HG03378 (cell line): ENCODE measurements around the gene PLEKHO2.

Source experiments
- ATAC-seq: cut with Tn5 transposase; IDR thresholded peaks from one replicate; pipeline ENCODE4 v1.9.1; 2021; ENCODE audit warnings: mild to moderate bottlenecking, moderate library complexity; ENCODE audit not compliant: unreplicated experiment

Gene PLEKHO2

GRCh38 chr15:64825431-64826294 lies 16.1 kb upstream of the PLEKHO2 start, which contains the start of gene PIF1:
TSS of gene PIF1 (minus strand) at chr15:64825647. CDS start at chr15:64824335, 1,312 bp downstream.
- peak; percentile 81 for ATAC-seq

- no peak for ATAC-seq
Observed at GRCh38 chr15:64828985-64829384, 12.7 kb upstream of the PLEKHO2 start.

GRCh38 chr15:64833690-64834089 lies 8.0 kb upstream of the PLEKHO2 start:
- no peak for ATAC-seq

- ATAC-seq = no peak
Observed at GRCh38 chr15:64836023-64836536, 5.6 kb upstream of the PLEKHO2 start.

GRCh38 chr15:64837502-64837901 lies 4.2 kb upstream of the PLEKHO2 start:
- no peak for ATAC-seq

GRCh38 chr15:64841060-64841343 lies 713 bp upstream of the PLEKHO2 start:
- ATAC-seq = no peak

GRCh38 chr15:64842096-64842939 lies 603 bp downstream of the PLEKHO2 start:
- no peak for ATAC-seq

GRCh38 chr15:64842986-64843561 lies 1.4 kb downstream of the PLEKHO2 start:
- no peak for ATAC-seq

GRCh38 chr15:64843991-64844390 lies 2.3 kb downstream of the PLEKHO2 start:
- no peak for ATAC-seq

GRCh38 chr15:64844576-64845145 lies 2.9 kb downstream of the PLEKHO2 start:
- no peak for ATAC-seq

GRCh38 chr15:64845183-64845611 lies 3.5 kb downstream of the PLEKHO2 start:
- ATAC-seq = no peak

- ATAC-seq = no peak
Observed at GRCh38 chr15:64845831-64846595, 4.3 kb downstream of the PLEKHO2 start.

- no peak for ATAC-seq
Observed at GRCh38 chr15:64847016-64847415, 5.3 kb downstream of the PLEKHO2 start.

- ATAC-seq = no peak
Observed at GRCh38 chr15:64847448-64847847, 5.7 kb downstream of the PLEKHO2 start.

- no peak for ATAC-seq
Observed at GRCh38 chr15:64847876-64848716, 6.4 kb downstream of the PLEKHO2 start.

- ATAC-seq = no peak
Observed at GRCh38 chr15:64850778-64851502, 9.2 kb downstream of the PLEKHO2 start.

- ATAC-seq = no peak
Observed at GRCh38 chr15:64851503-64851840, 9.8 kb downstream of the PLEKHO2 start.

GRCh38 chr15:64854041-64854440 lies 12.3 kb downstream of the PLEKHO2 start:
- ATAC-seq = no peak

- ATAC-seq = no peak
Observed at GRCh38 chr15:64854526-64854925, 12.8 kb downstream of the PLEKHO2 start.
